Measurements from ENCODE around the gene CGN.

The CGN gene

GRCh38 chr1:151579436-151580225 lies 68.4 kb downstream of the CGN start:
- Histone ChIP-seq H3K27ac (ENCODE audit: low read depth, low read length) (no peak overlapping the region), H3K4me3 (ENCODE audit: low read depth, low read length) (no peak overlapping the region), H3K36me3 (ENCODE audit: control insufficient read depth, insufficient read depth, low read length) (peaks cover 59% of the 10 kb centered on the region), H3K4me1 (ENCODE audit: control insufficient read depth, insufficient read depth, low read length) (peaks cover 7% of the 10 kb centered on the region), H3K9me3 (ENCODE audit: control insufficient read depth, insufficient read depth, low read depth, low read length) (no peaks in the 10 kb centered on the region), H3K27me3 (ENCODE audit: control insufficient read depth, insufficient read depth, low read length) (no peaks in the 10 kb centered on the region), H3K9ac (ENCODE audit: low read length) (no peak overlapping the region)

GRCh38 chr1:151581451-151581850 lies 70.3 kb downstream of the CGN start:
- peaks cover 14% of the 10 kb centered on the region for H3K4me1 ChIP-seq (ENCODE audit: control insufficient read depth, insufficient read depth, low read length)
- H3K9ac ChIP-seq (ENCODE audit: low read length), result no peak overlapping the region
- no peak overlapping the region for H3K4me3 ChIP-seq (ENCODE audit: low read depth, low read length)
- H3K27ac ChIP-seq (ENCODE audit: low read depth, low read length), result no peak overlapping the region
- no peaks in the 10 kb centered on the region for H3K9me3 ChIP-seq (ENCODE audit: control insufficient read depth, insufficient read depth, low read depth, low read length)
- H3K27me3 ChIP-seq (ENCODE audit: control insufficient read depth, insufficient read depth, low read length), result no peaks in the 10 kb centered on the region
- peaks cover 41% of the 10 kb centered on the region for H3K36me3 ChIP-seq (ENCODE audit: control insufficient read depth, insufficient read depth, low read length)

GRCh38 chr1:151581921-151582320 lies 70.7 kb downstream of the CGN start:
- H3K27me3 ChIP-seq (ENCODE audit: control insufficient read depth, insufficient read depth, low read length), result no peaks in the 10 kb centered on the region
- no peak overlapping the region for H3K4me3 ChIP-seq (ENCODE audit: low read depth, low read length)
- H3K4me1 ChIP-seq (ENCODE audit: control insufficient read depth, insufficient read depth, low read length), result peaks cover 13% of the 10 kb centered on the region
- H3K9me3 ChIP-seq (ENCODE audit: control insufficient read depth, insufficient read depth, low read depth, low read length), result no peaks in the 10 kb centered on the region
- no peak overlapping the region for H3K9ac ChIP-seq (ENCODE audit: low read length)
- peaks cover 41% of the 10 kb centered on the region for H3K36me3 ChIP-seq (ENCODE audit: control insufficient read depth, insufficient read depth, low read length)
- H3K27ac ChIP-seq (ENCODE audit: low read depth, low read length), result no peak overlapping the region

GRCh38 chr1:151583796-151584195 lies 72.6 kb downstream of the CGN start:
- Histone ChIP-seq H3K9ac (ENCODE audit: low read length) (no peak overlapping the region), H3K36me3 (ENCODE audit: control insufficient read depth, insufficient read depth, low read length) (peaks cover 35% of the 10 kb centered on the region), H3K9me3 (ENCODE audit: control insufficient read depth, insufficient read depth, low read depth, low read length) (no peaks in the 10 kb centered on the region), H3K4me3 (ENCODE audit: low read depth, low read length) (no peak overlapping the region), H3K4me1 (ENCODE audit: control insufficient read depth, insufficient read depth, low read length) (peaks cover 7% of the 10 kb centered on the region; the same call in 1 of the 2 replicates), H3K27ac (ENCODE audit: low read depth, low read length) (no peak overlapping the region), H3K27me3 (ENCODE audit: control insufficient read depth, insufficient read depth, low read length) (no peaks in the 10 kb centered on the region)

GRCh38 chr1:151584278-151584677 lies 73.1 kb downstream of the CGN start:
- Histone ChIP-seq H3K4me1 (ENCODE audit: control insufficient read depth, insufficient read depth, low read length) (peaks cover 7% of the 10 kb centered on the region; the same call in 1 of the 2 replicates), H3K36me3 (ENCODE audit: control insufficient read depth, insufficient read depth, low read length) (peaks cover 30% of the 10 kb centered on the region), H3K9me3 (ENCODE audit: control insufficient read depth, insufficient read depth, low read depth, low read length) (no peaks in the 10 kb centered on the region), H3K27ac (ENCODE audit: low read depth, low read length) (no peak overlapping the region), H3K27me3 (ENCODE audit: control insufficient read depth, insufficient read depth, low read length) (no peaks in the 10 kb centered on the region), H3K9ac (ENCODE audit: low read length) (no peak overlapping the region), H3K4me3 (ENCODE audit: low read depth, low read length) (no peak overlapping the region)

GRCh38 chr1:151584780-151585179 lies 73.6 kb downstream of the CGN start:
- H3K27ac ChIP-seq (ENCODE audit: low read depth, low read length), result no peak overlapping the region
- H3K4me1 ChIP-seq (ENCODE audit: control insufficient read depth, insufficient read depth, low read length), result peaks cover 7% of the 10 kb centered on the region; the same call in 1 of the 2 replicates
- no peaks in the 10 kb centered on the region for H3K9me3 ChIP-seq (ENCODE audit: control insufficient read depth, insufficient read depth, low read depth, low read length)
- H3K9ac ChIP-seq (ENCODE audit: low read length), result no peak overlapping the region
- peaks cover 25% of the 10 kb centered on the region for H3K36me3 ChIP-seq (ENCODE audit: control insufficient read depth, insufficient read depth, low read length)
- no peak overlapping the region for H3K4me3 ChIP-seq (ENCODE audit: low read depth, low read length)
- no peaks in the 10 kb centered on the region for H3K27me3 ChIP-seq (ENCODE audit: control insufficient read depth, insufficient read depth, low read length)

- Histone ChIP-seq H3K4me3 (ENCODE audit: low read depth, low read length) (no peak overlapping the region), H3K4me1 (ENCODE audit: control insufficient read depth, insufficient read depth, low read length) (peaks cover 7% of the 10 kb centered on the region; the same call in 1 of the 2 replicates), H3K27me3 (ENCODE audit: control insufficient read depth, insufficient read depth, low read length) (no peaks in the 10 kb centered on the region), H3K9ac (ENCODE audit: low read length) (no peak overlapping the region), H3K36me3 (ENCODE audit: control insufficient read depth, insufficient read depth, low read length) (peaks cover 20% of the 10 kb centered on the region), H3K9me3 (ENCODE audit: control insufficient read depth, insufficient read depth, low read depth, low read length) (peaks cover under 1% of the 10 kb centered on the region; the same call in 1 of the 2 replicates), H3K27ac (ENCODE audit: low read depth, low read length) (peak overlapping the region; percentile 49; the same call in 1 of the 2 replicates)
Observed at GRCh38 chr1:151585622-151586021, 74.4 kb downstream of the CGN start.

Measured in HUES6 (cell line).